Central memory CD8-positive, alpha-beta T cell (primary cell): ENCODE measurements around the gene FIBCD1.

Experiments used
- ATAC-seq: fragments of 150-1000 bp; cut with Tn5 transposase; replicated peaks from 2 replicates; pipeline ENCODE4 v1.10.0; 2022; ENCODE audit warnings: mild to moderate bottlenecking, moderate FRiP score, moderate number of reproducible peaks; ENCODE audit not compliant: poor library complexity, severe bottlenecking; ENCODE audit errors: extremely low read depth
- DNase-seq, 2 donors: peaks; one replicate each; pipeline ENCODE4 v3.0.0; 2021; ENCODE audit warnings: low spot score in 2 of 2
- H3K27ac Mint-ChIP-seq: one replicate; pipeline ENCODE4 v1.8.0; 2022; ENCODE audit warnings: low read depth, mild to moderate bottlenecking, moderate library complexity, mixed read lengths
- H3K27me3 Mint-ChIP-seq: one replicate; pipeline ENCODE4 v1.8.0; 2022; ENCODE audit warnings: mixed read lengths
- H3K36me3 Mint-ChIP-seq: one replicate; pipeline ENCODE4 v1.8.0; 2022; ENCODE audit warnings: mild to moderate bottlenecking, moderate library complexity, mixed read lengths; ENCODE audit not compliant: insufficient read depth
- H3K4me1 Mint-ChIP-seq: one replicate; pipeline ENCODE4 v1.8.0; 2022; ENCODE audit warnings: mixed read lengths
- H3K4me3 Mint-ChIP-seq: one replicate; pipeline ENCODE4 v1.8.0; 2022; ENCODE audit warnings: mild to moderate bottlenecking, moderate library complexity, mixed read lengths
- H3K9me3 Mint-ChIP-seq: one replicate; pipeline ENCODE4 v1.8.0; 2022; ENCODE audit warnings: mixed read lengths

Gene FIBCD1

GRCh38 chr9:130944510-130945058 lies 5.5 kb upstream of the FIBCD1 start:
- no peak overlapping the region for H3K4me3 Mint-ChIP-seq
- no peaks in the 10 kb centered on the region for H3K9me3 Mint-ChIP-seq
- H3K27me3 Mint-ChIP-seq, result peaks cover 66% of the 10 kb centered on the region
- DNase-seq (no peak), ATAC-seq (no peak)
- H3K36me3 Mint-ChIP-seq, result peaks cover 2% of the 10 kb centered on the region
- no peak overlapping the region for H3K27ac Mint-ChIP-seq
- peaks cover 9% of the 10 kb centered on the region for H3K4me1 Mint-ChIP-seq

- DNase-seq (no peak), ATAC-seq (no peak)
- no peaks in the 10 kb centered on the region for H3K9me3 Mint-ChIP-seq
- peaks cover 9% of the 10 kb centered on the region for H3K4me1 Mint-ChIP-seq
- H3K27me3 Mint-ChIP-seq, result peaks cover 63% of the 10 kb centered on the region
- H3K4me3 Mint-ChIP-seq, result no peak overlapping the region
- H3K27ac Mint-ChIP-seq, result no peak overlapping the region
- peaks cover 2% of the 10 kb centered on the region for H3K36me3 Mint-ChIP-seq
Measured at GRCh38 chr9:130943777-130944176, 4.7 kb upstream of the FIBCD1 start.

- H3K9me3 Mint-ChIP-seq, result no peaks in the 10 kb centered on the region
- H3K27me3 Mint-ChIP-seq, result peaks cover 62% of the 10 kb centered on the region
- no peak overlapping the region for H3K27ac Mint-ChIP-seq
- peaks cover 2% of the 10 kb centered on the region for H3K36me3 Mint-ChIP-seq
- no peak overlapping the region for H3K4me3 Mint-ChIP-seq
- DNase-seq (no peak), ATAC-seq (no peak)
- H3K4me1 Mint-ChIP-seq, result peaks cover 9% of the 10 kb centered on the region
Measured at GRCh38 chr9:130943221-130943620, 4.2 kb upstream of the FIBCD1 start.

- Mint-ChIP-seq H3K4me1 (peaks cover 9% of the 10 kb centered on the region), H3K4me3 (no peak overlapping the region), H3K36me3 (peaks cover 2% of the 10 kb centered on the region), H3K27ac (no peak overlapping the region), H3K9me3 (no peaks in the 10 kb centered on the region), H3K27me3 (peaks cover 61% of the 10 kb centered on the region)
- no peak for DNase-seq
- ATAC-seq, result no peak
Measured at GRCh38 chr9:130942679-130943078, 3.6 kb upstream of the FIBCD1 start.

GRCh38 chr9:130942084-130942483 lies 3.0 kb upstream of the FIBCD1 start:
- no peak for ATAC-seq
- DNase-seq, result no peak
- no peak overlapping the region for H3K4me3 Mint-ChIP-seq
- H3K9me3 Mint-ChIP-seq, result no peaks in the 10 kb centered on the region
- no peak overlapping the region for H3K27ac Mint-ChIP-seq
- peaks cover 9% of the 10 kb centered on the region for H3K4me1 Mint-ChIP-seq
- peaks cover 61% of the 10 kb centered on the region for H3K27me3 Mint-ChIP-seq
- H3K36me3 Mint-ChIP-seq, result peaks cover 2% of the 10 kb centered on the region

GRCh38 chr9:130940693-130941576 lies 1.9 kb upstream of the FIBCD1 start:
- Mint-ChIP-seq H3K27me3 (peaks cover 63% of the 10 kb centered on the region), H3K27ac (no peak overlapping the region), H3K4me3 (no peak overlapping the region), H3K9me3 (no peaks in the 10 kb centered on the region), H3K4me1 (peaks cover 9% of the 10 kb centered on the region), H3K36me3 (peaks cover 2% of the 10 kb centered on the region)
- peak; percentile 49 for ATAC-seq
- DNase-seq, result peak; percentile 42 to 59

- peaks cover 3% of the 10 kb centered on the region for H3K36me3 Mint-ChIP-seq
- ATAC-seq (no peak), DNase-seq (no peak)
- peaks cover 63% of the 10 kb centered on the region for H3K27me3 Mint-ChIP-seq
- H3K9me3 Mint-ChIP-seq, result no peaks in the 10 kb centered on the region
- no peak overlapping the region for H3K27ac Mint-ChIP-seq
- H3K4me3 Mint-ChIP-seq, result no peak overlapping the region
- peaks cover 9% of the 10 kb centered on the region for H3K4me1 Mint-ChIP-seq
Measured at GRCh38 chr9:130940027-130940549, 1.0 kb upstream of the FIBCD1 start.

- Mint-ChIP-seq H3K36me3 (peaks cover 3% of the 10 kb centered on the region), H3K4me1 (peaks cover 9% of the 10 kb centered on the region), H3K27me3 (peaks cover 68% of the 10 kb centered on the region), H3K27ac (no peak overlapping the region), H3K4me3 (no peak overlapping the region), H3K9me3 (no peaks in the 10 kb centered on the region)
- DNase-seq, result no peak
- no peak for ATAC-seq
Measured at GRCh38 chr9:130939405-130940026, 469 bp upstream of the FIBCD1 start.

GRCh38 chr9:130938184-130938651 lies 829 bp downstream of the FIBCD1 start:
- DNase-seq (no peak), ATAC-seq (no peak)
- peaks cover 76% of the 10 kb centered on the region for H3K27me3 Mint-ChIP-seq
- H3K4me3 Mint-ChIP-seq, result peak overlapping the region; percentile 32
- H3K27ac Mint-ChIP-seq, result no peak overlapping the region
- H3K9me3 Mint-ChIP-seq, result no peaks in the 10 kb centered on the region
- H3K4me1 Mint-ChIP-seq, result peaks cover 9% of the 10 kb centered on the region
- H3K36me3 Mint-ChIP-seq, result peaks cover 3% of the 10 kb centered on the region

GRCh38 chr9:130937146-130938076 lies 1.6 kb downstream of the FIBCD1 start:
- H3K4me3 Mint-ChIP-seq, result peak overlapping the region; percentile 32

GRCh38 chr9:130936285-130937117 lies 2.5 kb downstream of the FIBCD1 start:
- Mint-ChIP-seq H3K27me3 (peaks cover 84% of the 10 kb centered on the region), H3K4me3 (no peak overlapping the region), H3K9me3 (no peaks in the 10 kb centered on the region), H3K27ac (no peak overlapping the region), H3K4me1 (peaks cover 9% of the 10 kb centered on the region), H3K36me3 (peaks cover 3% of the 10 kb centered on the region)
- no peak for ATAC-seq
- DNase-seq, result no peak

More at GRCh38 chr9:130937146-130938076, 1.6 kb downstream of the FIBCD1 start:
- H3K27me3 Mint-ChIP-seq, result peaks cover 84% of the 10 kb centered on the region
- no peak for DNase-seq
- H3K27ac Mint-ChIP-seq, result no peak overlapping the region
- no peak for ATAC-seq
- H3K36me3 Mint-ChIP-seq, result peaks cover 3% of the 10 kb centered on the region
- H3K4me1 Mint-ChIP-seq, result peaks cover 9% of the 10 kb centered on the region
- no peaks in the 10 kb centered on the region for H3K9me3 Mint-ChIP-seq
